GM18909 (cell line): ENCODE results near the gene CTNNA2.
"Not testable (repeated sequence)": the region's sequence is repeated elsewhere in the genome, so short reads cannot be mapped to it uniquely, and the experiment has no call there.

ENCODE experiments used
- ATAC-seq: cut with Tn5 transposase; IDR thresholded peaks from one replicate; pipeline ENCODE4 v1.9.1; 2021; ENCODE audit warnings: mild to moderate bottlenecking; ENCODE audit not compliant: unreplicated experiment, poor library complexity

Gene CTNNA2

DNA sequence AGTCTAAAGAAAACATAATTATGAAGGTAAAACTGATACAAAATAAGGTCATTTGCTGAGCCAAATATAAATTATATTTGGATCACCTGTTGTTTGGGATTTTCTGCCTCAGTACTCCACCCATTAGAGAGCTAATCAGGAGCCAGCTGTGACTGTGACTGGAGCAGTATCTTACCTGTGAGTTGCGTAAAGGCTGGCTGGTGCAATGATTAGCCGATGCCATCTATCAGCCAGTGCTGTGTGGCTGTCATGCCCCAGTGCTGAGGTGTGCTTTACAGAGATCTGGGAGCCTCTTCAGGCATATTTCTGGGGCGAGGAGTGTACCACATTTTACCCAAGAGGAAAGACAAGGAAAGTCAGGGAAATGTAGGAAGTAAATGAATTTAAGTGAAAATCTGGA, 599.9 kb downstream of the CTNNA2 start:
- no peak for ATAC-seq

DNA sequence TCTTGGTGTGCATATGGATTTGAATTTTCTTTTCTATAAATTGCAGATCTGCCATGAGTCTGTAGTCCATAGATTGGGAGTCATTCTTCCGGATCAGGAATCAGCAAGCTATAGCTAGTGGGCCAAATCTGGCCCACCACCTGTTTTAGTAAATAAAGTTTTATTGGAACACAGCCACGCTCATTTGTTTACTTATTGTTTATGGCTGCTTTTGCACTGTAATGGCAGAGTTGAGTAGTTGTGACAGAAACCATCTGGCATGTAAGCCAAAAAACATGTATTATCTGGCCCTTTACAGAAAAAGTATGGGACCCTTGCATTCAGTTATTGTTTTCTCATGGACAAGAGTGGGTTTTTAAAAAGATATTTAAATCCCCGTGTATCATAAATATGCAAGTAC, 600.5 kb downstream of the CTNNA2 start:
- ATAC-seq: no peak

- ATAC-seq: no peak
Measured at GRCh38 chr2:80114812-80115211, 602.0 kb downstream of the CTNNA2 start.

GRCh38 chr2:80117401-80117800, 604.5 kb downstream of the CTNNA2 start:
- no peak for ATAC-seq

GRCh38 chr2:80120866-80121265, 608.0 kb downstream of the CTNNA2 start:
- ATAC-seq: no peak

- no peak for ATAC-seq
Measured at GRCh38 chr2:80122675-80123074, 609.8 kb downstream of the CTNNA2 start.

GRCh38 chr2:80126596-80127189, 613.8 kb downstream of the CTNNA2 start:
- no peak for ATAC-seq

GRCh38 chr2:80128080-80128479, 615.2 kb downstream of the CTNNA2 start:
- no peak for ATAC-seq

DNA sequence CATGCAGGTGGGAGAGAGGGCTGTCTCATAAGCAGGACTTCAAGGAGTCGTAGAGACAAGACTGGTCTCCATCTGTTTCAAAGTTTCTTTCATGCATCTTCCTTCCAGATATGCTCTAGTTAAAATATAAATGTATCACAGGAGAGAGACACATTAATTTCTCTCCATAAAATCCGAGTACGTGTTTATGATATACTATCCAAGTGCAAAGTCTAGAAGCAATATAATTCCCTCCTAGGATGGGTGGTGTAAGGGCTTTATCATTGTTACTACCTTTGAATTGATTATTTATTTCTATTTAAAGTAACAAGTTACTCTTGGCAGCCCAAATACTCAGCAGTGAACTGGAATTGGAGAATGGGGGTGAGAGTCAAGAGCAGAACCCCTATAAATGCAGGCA, 619.4 kb downstream of the CTNNA2 start:
- ATAC-seq: no peak

DNA sequence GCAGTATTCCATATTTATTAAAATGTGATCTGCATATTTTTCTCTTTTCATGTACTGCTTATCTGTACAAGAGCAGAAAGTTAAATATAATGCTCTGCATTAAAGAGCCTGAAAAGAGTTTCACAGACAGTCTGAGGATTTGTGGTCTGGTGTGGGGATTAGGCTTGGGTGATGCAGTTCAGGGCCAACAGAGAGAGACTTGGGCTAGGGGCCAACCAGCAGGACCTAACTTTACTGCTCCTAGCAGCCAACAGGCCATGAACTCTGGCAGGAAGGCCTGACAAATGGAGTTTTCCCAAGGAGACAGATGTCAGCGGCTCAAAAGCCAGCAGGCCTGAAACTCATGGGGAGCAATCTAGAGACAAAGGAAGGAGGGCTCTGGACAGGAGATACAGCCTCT, 622.1 kb downstream of the CTNNA2 start:
- no peak for ATAC-seq

DNA sequence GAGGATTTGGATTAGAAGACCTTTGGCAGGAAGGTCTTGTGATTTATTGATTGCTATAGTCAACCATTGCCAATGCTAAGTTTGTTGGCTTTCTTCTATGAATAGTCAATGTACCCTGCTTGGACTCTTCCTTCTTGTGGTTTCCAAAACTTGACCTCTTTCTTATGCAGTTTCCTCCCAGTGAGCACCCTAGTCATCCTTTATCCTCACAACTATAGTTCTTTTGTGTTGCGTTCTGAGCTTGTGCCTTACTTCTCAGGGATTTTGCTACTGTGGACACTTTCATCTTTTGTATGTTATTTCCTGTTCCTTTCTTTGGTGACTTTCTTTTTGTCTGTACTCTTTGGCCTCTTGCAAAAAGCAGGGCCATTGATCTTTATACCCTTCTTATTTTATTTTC, 623.5 kb downstream of the CTNNA2 start:
- no peak for ATAC-seq

DNA sequence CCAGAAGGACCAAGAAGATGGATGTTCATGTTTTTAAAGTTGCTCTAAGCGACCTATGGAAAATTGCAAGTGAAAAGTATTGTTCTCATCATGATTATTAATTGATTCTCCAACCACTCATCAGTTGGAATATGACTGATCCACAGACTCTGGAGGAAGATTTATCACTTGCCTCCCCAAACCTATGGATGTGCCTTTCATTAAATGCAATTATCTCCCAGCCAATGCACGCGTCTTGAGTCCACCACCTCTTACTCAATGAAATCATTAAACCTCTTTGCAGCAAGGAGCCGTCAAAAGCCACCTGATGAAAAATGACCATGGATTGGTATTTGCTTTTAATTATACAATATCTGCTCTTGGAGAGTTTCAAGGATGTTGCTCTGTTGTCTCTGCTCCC, 626.1 kb downstream of the CTNNA2 start:
- ATAC-seq: no peak

DNA sequence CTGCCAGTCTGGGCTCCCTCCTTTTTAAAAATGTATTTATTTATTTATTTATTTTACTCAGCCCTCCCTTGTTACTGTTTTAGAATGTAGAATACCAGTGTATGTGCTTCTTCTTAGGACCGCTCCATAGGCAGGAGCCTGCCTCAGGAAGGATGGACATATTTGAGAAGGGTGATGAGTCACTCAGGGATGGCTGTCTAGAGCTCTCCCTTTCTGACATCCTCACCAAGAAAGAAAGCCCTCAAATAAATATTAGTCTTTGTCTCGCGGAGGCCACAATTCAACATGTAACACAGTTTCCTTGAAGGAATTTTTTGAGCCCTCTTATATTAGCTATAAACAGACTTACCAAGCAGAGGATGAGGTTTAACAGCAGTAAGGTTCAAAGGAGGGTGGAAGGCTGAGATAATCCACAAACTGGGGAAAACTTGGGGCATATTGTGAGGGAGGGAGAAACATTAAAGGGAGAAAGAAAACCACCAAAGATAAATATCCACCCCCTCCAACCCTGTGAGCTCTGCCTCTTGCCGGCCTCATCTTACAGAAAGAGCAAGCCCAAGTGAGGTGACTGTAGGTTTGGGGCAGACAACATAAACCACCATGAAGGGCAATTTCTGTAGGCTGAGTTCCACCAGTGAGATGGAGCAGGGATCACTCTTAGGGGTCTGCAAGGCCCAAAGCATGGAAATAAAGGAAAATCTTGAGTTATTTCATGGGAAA, 628.3 kb downstream of the CTNNA2 start:
- no peak for ATAC-seq

- no peak for ATAC-seq
Measured at GRCh38 chr2:80145499-80145898, 632.6 kb downstream of the CTNNA2 start.

GRCh38 chr2:80146757-80147156, 633.9 kb downstream of the CTNNA2 start:
- ATAC-seq: not testable (repeated sequence)

DNA sequence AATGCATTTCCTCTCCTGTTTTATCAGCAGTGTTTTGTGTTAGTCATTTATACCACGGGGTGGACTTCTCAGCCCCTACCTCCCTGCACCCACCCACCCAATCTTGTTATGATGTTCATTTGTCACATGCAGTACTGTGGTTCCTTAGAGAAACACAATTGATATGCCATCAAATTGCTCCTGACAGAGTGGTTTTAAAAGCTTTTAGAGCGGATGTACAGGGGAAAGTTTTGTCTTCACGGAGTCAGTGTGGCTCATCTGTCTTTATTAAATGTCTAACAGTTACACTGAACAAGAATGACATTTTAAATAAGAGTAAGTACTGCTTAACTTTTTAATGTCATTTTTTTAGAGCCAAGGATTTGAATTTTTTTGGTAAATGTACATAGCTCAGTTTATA, 634.8 kb downstream of the CTNNA2 start:
- no peak for ATAC-seq

DNA sequence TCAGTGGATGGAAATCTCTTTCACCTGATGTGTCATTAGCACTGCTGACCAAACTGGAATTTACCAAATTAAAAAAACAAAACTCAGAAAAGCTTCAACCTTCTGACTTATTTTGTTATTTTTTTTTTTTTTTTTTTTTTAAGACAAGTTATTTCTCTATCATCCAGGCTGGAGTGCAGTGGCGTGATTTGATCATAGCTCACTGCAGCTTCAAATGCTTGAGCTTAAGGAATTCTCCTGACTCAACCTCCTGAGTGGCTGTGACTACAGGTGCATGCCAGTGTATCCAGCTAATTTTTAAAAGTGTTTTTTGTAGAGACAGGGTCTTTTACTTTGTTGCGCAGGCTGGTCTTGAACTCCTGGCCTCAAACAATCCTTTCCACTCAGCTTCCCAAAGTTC, 636.1 kb downstream of the CTNNA2 start:
- no peak for ATAC-seq

GRCh38 chr2:80149991-80150390, 637.1 kb downstream of the CTNNA2 start:
- no peak for ATAC-seq

- no peak for ATAC-seq
Measured at GRCh38 chr2:80151248-80151647, 638.4 kb downstream of the CTNNA2 start.

GRCh38 chr2:80151651-80152050, 638.8 kb downstream of the CTNNA2 start:
- no peak for ATAC-seq

GRCh38 chr2:80153151-80153550, 640.3 kb downstream of the CTNNA2 start:
- no peak for ATAC-seq

DNA sequence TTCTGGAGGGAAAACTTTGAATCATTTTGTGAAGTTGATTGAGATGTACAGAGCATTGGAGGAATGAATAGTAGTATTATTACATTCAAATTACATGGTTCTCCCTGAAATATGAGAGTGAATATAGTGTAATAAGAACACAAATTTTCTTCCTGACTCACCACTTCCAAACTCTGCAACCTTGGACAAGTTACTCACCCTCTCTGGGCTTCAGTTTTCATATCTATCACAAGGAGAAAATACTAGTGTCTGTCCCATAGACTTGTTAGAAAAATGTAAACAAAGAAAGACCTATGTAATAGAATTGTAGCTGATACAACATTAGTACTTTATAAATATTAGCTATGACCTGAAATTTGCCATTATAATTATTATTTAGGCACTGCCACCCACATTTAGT, 640.9 kb downstream of the CTNNA2 start:
- ATAC-seq: no peak
